HG03039 (cell line): ENCODE data around the gene TMUB1.
"Not testable (repeated sequence)": the region's sequence is repeated elsewhere in the genome, so short reads cannot be mapped to it uniquely, and the experiment has no call there.

Experiments used
- ATAC-seq: cut with Tn5 transposase; IDR thresholded peaks from one replicate; pipeline ENCODE4 v1.9.1; 2021; ENCODE audit warnings: mild to moderate bottlenecking, moderate library complexity; ENCODE audit not compliant: unreplicated experiment

TMUB1 gene

GRCh38 chr7:151057506-151057988 is 25.7 kb downstream of the TMUB1 start, which contains the start of gene CDK5:
Gene CDK5, minus strand, starts transcription at chr7:151057897. Its CDS starts 49 bp downstream, at chr7:151057848.
- ATAC-seq, result peak; percentile 11

- no peak for ATAC-seq
These were observed 26.4 kb downstream of the TMUB1 start for GRCh38 chr7:151056666-151057505.

- no peak for ATAC-seq
These were observed 27.0 kb downstream of the TMUB1 start for GRCh38 chr7:151056283-151056665.

- ATAC-seq, result no peak
These were observed 29.5 kb downstream of the TMUB1 start for GRCh38 chr7:151053751-151054150.

GRCh38 chr7:151053096-151053495 is 30.2 kb downstream of the TMUB1 start:
- ATAC-seq, result no peak

GRCh38 chr7:151051108-151051507 is 32.2 kb downstream of the TMUB1 start:
- ATAC-seq, result no peak

GRCh38 chr7:151048911-151049463 is 34.3 kb downstream of the TMUB1 start:
- ATAC-seq, result no peak

- no peak for ATAC-seq
These were observed 35.1 kb downstream of the TMUB1 start, which contains the start of gene ASIC3 for GRCh38 chr7:151047976-151048815. Gene ASIC3, plus strand, starts transcription at chr7:151048531. Its CDS starts 355 bp downstream, at chr7:151048886.

GRCh38 chr7:151046603-151047573 is 36.4 kb downstream of the TMUB1 start:
- ATAC-seq, result no peak

GRCh38 chr7:151045967-151046366 is 37.3 kb downstream of the TMUB1 start:
- ATAC-seq, result no peak

GRCh38 chr7:151045262-151045661 is 38.0 kb downstream of the TMUB1 start:
- ATAC-seq, result no peak

- no peak for ATAC-seq
These were observed 39.3 kb downstream of the TMUB1 start for GRCh38 chr7:151043959-151044358.

GRCh38 chr7:151043449-151043848 is 39.8 kb downstream of the TMUB1 start:
- ATAC-seq, result not testable (repeated sequence)

GRCh38 chr7:151040616-151041375 is 42.5 kb downstream of the TMUB1 start:
- no peak for ATAC-seq

GRCh38 chr7:151039850-151040548 is 43.3 kb downstream of the TMUB1 start:
- ATAC-seq, result no peak

GRCh38 chr7:151038951-151039849 is 44.1 kb downstream of the TMUB1 start:
- no peak for ATAC-seq

GRCh38 chr7:151035902-151036301 is 47.4 kb downstream of the TMUB1 start:
- no peak for ATAC-seq
